Kidney epithelial cell (primary cell): ENCODE measurements around the gene RICTOR. TPM values are rescaled to one million over a fixed set of nuclear protein-coding genes. Genes with fewer than 3 reads are reported as not detected.

ENCODE experiments used
- DNase-seq: peaks from one replicate; pipeline ENCODE4 v3.0.0-alpha.2; 2010; ENCODE audit warnings: low read depth
- H3K27me3 ChIP-seq: 2 replicates; pipeline ENCODE4 v1.6.0; 2011; ENCODE audit warnings: low read length; ENCODE audit not compliant: control insufficient read depth, insufficient read depth
- H3K36me3 ChIP-seq: 2 replicates; pipeline ENCODE4 v1.5.1; 2011; ENCODE audit warnings: low read length; ENCODE audit not compliant: control insufficient read depth, insufficient read depth
- H3K4me3 ChIP-seq: 2 replicates; pipeline ENCODE4 v1.5.1; 2011; ENCODE audit warnings: low read depth, mild to moderate bottlenecking, control low read depth, low read length
- CTCF ChIP-seq: IDR thresholded peaks from 2 replicates; pipeline ENCODE4 v1.5.1; 2011; ENCODE audit warnings: mild to moderate bottlenecking, moderate library complexity, low read length, control low read depth, inconsistent platforms; ENCODE audit not compliant: insufficient read depth, poor library complexity, severe bottlenecking
- total RNA-seq: library from RNA; depleted of rRNA; stranded (reverse); fragments of >200 nt; gene quantifications from 2 replicates; pipeline ENCODE4 v1.2.3, GENCODE V29; 2015

RICTOR gene
- total RNA-seq, 1 donor from 2014 or later: 19.9 TPM

- TF ChIP-seq CTCF: no peak
- H3K36me3 ChIP-seq: peaks cover 1% of the 10 kb centered on the region
- no peaks in the 10 kb centered on the region for H3K27me3 ChIP-seq
- H3K4me3 ChIP-seq: no peak overlapping the region
- no peak for DNase-seq
These were observed 177.4 kb downstream of the RICTOR start for GRCh38 chr5:38896760-38897159.

- DNase-seq: no peak
- Histone ChIP-seq H3K36me3 (peaks cover 1% of the 10 kb centered on the region), H3K4me3 (no peak overlapping the region), H3K27me3 (no peaks in the 10 kb centered on the region)
- TF ChIP-seq CTCF: no peak
These were observed 181.8 kb downstream of the RICTOR start for GRCh38 chr5:38892363-38892762.

GRCh38 chr5:38891563-38891962 lies 182.6 kb downstream of the RICTOR start:
- DNase-seq: no peak
- H3K27me3 ChIP-seq: no peaks in the 10 kb centered on the region
- peaks cover 1% of the 10 kb centered on the region for H3K36me3 ChIP-seq
- no peak overlapping the region for H3K4me3 ChIP-seq
- TF ChIP-seq CTCF: no peak

GRCh38 chr5:38889424-38889823 lies 184.8 kb downstream of the RICTOR start:
- no peak overlapping the region for H3K4me3 ChIP-seq
- TF ChIP-seq CTCF: no peak
- peaks cover 3% of the 10 kb centered on the region for H3K36me3 ChIP-seq
- no peak for DNase-seq
- no peaks in the 10 kb centered on the region for H3K27me3 ChIP-seq

GRCh38 chr5:38888041-38888440 lies 186.2 kb downstream of the RICTOR start:
- DNase-seq: no peak
- no peak for TF ChIP-seq CTCF
- Histone ChIP-seq H3K27me3 (no peaks in the 10 kb centered on the region), H3K36me3 (peaks cover 3% of the 10 kb centered on the region), H3K4me3 (no peak overlapping the region)

Other genes starting within 250 kb of the RICTOR start
- 46.7 and 47.0 TPM in 2 replicates for gene OSMR, start 228.4 kb downstream of the RICTOR start, total RNA-seq
- not detected in 2 replicates for gene FYB1, start 145.2 kb upstream of the RICTOR start, total RNA-seq